HL-60/S4 (cell line): ENCODE results near the gene CYP3A4.
"Not testable (repeated sequence)": the region's sequence is repeated elsewhere in the genome, so short reads cannot be mapped to it uniquely, and the experiment has no call there.

Experiments used
- in situ Hi-C: fragments of 300-500 bp; cut with MboI; formaldehyde crosslinking; loops from 2 replicates; pipeline ENCODE4 v1.14.3; 2022; ENCODE audit warnings: low sequenced_read_pairs

The CYP3A4 gene

DNA sequence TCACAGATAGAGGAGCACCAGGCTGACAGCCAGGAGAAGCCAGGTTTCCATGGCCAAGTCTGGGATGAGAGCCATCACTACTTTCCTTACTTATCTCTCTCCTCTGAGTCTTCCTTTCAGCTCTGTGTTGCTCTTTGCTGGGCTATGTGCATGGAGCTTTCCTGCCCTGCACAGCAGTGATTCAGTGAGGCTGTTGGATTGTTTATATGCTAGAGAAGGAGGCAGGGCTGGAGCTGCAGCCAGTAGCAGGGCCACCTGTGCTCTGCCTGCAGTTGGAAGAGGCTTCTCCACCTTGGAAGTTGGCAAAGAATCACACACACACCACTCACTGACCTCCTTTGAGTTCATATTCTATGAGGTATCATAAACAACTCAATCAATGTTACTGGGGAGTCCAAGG, at the start of gene CYP3A4:
Gene CYP3A4, minus strand, starts transcription at position 178 of the 400 bp plus-strand sequence. Its CDS starts 103 bp downstream, at position 75.
- in situ Hi-C loops: no loop called here

DNA sequence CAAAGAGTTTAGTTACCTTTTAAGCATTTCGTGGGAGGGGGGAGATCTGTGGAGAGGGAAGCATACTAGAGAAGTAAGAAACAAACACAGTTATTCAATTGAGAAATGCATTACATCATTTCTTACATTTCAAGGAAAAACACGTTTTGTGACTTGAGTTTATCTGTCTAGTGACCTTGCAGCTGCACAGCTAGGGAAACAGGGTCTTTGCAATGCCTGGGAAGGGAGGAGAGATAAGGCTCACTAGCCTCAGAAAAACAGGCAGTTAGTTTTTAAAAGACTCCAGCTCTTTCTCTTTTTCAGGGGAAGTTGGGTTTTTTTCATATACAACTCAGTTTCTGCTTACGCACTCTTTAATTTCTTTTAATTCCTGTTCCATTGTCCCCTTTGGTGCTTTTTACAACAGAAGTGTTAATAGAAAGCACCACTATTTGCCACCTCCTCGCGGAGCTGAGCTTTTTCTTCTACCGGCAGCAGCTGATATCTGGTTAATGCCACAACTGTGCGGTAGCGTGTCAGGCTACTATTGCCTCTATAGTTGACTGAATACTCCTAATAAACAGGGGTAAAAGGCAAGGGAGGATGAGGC, 49.4 kb upstream of the CYP3A4 start:
- in situ Hi-C loops: no loop called here

DNA sequence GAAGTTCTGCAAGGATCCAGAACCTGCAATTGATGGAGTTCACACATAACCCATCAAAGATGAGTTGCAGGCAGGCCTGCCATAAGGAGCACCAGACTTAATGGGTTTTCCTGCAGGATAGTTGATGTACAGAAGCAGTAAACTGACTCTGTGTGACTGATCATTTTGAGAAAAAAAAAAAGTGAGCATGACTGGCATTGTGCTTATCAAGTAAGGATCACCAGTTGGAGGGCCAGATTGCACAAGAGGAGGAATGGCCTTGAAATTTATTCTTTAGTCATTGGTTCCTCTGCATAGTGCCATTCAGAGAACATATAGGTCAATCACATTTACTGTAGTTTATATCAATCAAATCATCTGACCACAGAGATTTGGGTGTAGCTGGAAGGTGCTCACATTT, 47.6 kb upstream of the CYP3A4 start:
- in situ Hi-C loops: no loop called here

DNA sequence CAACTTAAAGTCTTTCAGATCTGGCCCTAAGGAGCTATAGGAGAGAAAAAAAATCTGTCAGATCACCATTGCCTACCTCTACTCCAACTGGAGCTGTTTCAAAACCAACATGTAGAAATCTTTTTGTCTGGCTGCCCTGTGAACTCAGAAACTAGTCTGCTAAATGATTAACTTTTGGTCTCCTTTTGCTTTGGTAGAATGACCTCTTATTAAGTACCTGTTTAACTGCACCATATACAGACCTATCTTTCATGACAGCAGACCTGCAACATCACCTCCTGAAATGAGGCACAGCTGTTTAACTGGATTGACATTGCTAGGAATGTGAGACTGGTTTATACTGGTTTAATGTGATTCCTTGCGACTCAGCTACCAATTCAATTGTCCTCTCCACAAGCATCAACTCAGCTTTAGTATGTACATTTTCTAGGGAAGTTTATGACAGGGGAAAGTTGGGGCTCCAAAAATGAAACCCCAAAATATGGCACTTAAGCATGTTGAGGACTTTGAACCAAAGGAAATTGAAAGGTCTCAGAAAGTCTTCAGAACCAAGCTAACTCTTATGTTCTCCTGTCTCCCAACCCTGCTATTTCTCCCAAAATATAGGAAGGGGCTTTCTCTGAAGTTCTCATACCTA, 45.7 kb upstream of the CYP3A4 start:
- in situ Hi-C loops: no loop called here

DNA sequence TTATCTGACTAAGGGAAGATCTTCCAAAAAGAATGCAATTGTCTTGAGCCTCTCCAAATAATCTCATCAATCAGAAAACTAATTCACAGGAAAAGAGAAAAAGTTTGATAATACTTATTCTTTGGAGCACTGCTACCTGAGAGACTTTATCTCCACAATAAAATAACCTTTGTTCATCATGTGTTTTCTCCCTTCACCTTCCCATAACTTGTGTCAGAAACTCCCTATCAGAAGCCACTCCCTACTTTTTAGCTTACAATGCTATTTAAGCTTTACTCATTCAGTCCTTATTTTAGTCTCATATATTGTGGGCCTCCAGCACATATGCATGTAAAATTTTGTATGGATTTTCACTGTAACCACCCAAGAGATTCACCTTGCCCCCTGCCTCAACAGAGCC, 44.8 kb upstream of the CYP3A4 start:
- in situ Hi-C loops: no loop called here

DNA sequence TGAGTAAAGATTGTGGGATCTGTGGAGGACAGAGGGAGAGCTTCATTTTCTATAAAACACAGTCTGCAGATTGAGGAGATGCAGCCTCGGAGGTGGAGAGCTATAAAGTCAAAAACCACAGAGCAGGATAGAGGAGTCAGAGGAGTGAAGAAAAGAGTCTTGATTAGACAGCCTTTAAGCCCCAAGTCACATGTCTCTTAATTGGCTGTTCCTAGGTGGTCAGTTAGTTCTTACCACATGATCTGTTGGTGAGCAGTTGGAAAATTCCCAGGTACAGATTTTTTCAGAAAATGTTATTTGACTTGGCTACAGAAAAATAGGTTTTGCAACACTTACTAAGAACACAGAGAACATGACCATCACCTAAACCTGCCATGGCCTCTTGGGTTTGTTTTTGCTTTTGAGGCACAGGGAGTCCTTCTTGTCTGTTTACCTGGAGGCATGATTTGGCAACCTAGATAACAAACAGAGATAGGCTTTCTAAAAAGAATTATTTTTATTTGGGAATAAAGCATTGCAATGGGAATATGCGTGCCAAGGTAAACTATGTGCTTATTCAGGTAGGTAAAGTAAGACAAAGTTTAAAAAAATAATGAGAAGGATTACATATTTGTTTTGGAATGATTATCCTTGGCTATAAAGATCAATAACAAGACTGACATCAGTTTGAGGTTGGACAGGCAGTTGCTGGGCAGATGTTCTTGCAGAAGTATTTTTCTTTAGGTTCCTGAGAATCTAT, 43.2 kb upstream of the CYP3A4 start:
- in situ Hi-C loops: no loop called here

DNA sequence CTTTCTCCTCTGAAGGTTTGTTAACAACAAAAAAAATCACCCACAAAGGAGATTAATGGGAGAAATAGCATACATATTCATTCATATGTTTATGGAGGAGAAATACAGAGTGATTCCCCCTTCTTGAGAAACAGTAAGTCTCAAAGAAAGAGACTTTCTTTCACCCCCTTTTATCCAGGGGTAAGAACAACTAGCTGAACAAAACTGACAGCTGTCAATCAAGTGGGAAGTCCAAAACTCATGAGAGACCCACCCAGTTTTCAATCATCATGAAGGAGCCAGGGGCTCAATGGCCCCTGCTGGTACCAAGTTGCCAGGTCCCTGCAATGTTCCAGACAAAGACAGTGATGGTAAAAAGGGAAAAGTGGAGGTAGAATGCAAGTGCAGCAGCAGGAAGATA, 41.9 kb upstream of the CYP3A4 start:
- in situ Hi-C loops: no loop called here

DNA sequence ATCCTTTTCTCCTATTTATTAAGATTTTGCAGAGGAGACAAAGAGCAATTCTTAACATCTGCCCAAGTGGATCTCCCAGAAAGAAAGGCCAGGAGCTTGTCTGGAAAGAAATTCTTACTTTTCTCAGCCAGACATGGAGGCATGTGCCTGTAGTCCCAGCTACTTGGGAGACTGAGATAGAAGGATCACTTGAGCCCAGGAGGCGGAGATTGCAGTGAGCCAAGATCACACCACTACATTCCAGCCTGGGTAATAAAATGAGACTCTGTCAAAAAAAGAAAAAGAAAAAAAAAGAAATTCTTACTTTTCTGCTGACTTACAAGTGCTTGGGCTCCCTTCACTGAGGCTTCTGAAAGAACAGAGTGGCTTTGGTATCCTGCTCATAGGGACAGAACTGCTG, 41.5 kb upstream of the CYP3A4 start:
- in situ Hi-C loops: no loop called here

DNA sequence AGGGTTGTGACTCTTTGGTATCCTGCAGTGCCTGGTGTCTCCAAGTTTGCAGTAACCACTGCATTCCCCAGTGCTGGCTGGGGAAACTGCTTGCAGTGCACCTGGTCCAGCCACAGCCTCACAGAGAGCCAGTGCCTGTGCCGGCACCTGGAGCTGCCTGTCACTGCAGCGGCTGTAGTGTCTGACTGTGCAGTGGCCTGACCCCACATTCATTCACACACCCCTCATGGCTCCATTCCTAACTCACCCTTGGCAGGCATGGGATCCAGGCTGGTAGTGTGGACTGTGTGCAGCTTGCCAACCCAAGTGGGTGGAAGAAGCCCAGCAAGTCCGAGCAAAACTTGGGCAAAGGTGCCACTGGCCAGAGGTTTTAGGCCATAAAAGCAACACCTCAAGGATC, 40.1 kb upstream of the CYP3A4 start:
- in situ Hi-C loops: no loop called here

DNA sequence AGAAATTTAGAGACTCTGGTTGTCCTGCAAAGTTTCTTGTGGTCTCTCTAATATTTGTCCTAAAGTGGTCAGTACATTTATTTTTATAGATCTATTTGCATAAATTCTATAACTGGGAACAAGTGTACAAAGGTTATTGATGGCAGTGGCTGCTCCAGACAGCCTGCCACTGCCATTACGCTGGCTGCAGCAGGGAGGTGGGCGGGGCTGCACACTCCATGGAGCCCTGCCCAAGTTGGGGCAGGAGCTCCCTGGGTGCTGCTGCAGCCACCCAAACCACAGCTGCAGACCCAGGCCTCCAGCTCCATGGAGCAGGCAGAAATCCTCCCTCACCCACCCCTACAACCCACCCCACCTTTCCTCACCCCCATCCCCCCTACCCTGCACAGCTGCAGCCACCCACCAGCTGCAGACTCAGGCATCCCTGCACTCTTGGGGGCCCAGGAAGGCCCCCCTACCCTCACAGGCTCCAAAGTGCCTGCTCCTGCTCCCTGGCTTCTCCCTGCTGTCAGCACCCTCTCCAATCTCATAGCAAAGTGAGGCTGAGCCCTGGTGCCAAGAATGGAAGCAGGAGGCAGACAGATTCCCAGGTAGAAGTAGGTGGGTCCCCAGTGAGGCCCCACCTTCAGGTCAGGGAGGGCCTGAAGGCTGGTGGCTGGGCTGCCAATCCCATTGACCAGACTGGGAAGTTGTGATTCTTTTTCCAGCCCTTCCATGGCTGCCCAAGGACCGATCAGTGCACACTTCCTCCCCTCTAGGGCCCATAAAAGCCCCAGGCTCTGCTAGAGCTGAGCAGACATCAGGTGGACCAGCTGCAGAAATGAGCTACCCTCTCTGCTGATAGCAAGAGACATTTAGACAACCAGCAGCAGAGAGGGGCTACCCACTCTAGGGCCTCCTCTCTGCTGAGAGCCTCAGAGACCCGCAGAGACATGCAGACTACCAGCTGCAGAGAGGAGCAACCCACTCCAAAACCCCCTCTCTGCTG, 39.0 kb upstream of the CYP3A4 start:
- in situ Hi-C loops: no loop called here

DNA sequence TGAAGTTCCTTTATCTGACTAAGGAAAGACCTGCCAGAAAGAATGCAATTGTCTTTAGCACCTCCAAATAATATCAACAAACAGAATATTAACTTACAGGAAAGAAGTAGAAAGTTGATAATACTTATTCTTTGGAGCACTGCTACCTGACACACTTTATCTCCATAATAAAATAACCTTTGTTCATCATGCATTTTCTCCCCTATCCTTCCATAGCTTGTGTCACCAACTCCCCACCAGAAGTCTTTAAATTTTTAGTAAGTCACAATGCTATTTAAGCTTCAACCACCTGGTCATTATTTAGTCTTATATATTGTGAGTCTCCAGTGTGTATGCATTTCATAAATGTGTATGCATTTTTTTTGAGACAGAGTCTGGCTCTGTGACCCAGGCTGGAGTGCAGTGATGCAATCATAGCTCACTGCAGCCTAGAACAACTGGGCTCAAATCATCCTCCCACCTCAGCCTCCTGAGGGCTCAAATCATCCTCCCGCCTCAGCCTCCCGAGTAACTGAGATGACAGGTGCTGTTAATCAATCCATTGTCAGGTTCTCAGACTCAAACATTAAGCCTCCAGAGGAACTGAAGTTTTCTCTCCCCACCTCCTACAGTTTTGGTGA, 36.5 kb upstream of the CYP3A4 start:
- in situ Hi-C loops: no loop called here

DNA sequence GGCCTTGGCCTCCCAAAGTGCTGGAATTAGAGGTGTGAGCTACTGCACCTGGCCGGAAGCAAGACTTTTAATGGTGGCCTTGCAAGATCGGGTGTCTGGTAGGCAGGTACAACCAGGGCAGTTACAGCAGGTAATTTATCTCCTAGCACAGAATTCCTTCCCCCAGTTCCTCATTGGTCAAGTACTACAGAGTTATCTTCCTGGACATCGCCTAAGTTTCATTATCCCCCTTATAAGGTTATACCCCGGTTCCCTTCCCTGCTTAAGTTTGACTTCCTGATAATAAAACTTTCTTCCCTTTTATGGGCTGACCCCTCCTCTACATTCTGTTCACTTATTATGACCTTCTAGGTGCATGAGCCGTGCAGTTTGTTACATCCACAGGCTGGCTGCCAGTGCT, 24.8 kb upstream of the CYP3A4 start:
- in situ Hi-C loops: no loop called here

DNA sequence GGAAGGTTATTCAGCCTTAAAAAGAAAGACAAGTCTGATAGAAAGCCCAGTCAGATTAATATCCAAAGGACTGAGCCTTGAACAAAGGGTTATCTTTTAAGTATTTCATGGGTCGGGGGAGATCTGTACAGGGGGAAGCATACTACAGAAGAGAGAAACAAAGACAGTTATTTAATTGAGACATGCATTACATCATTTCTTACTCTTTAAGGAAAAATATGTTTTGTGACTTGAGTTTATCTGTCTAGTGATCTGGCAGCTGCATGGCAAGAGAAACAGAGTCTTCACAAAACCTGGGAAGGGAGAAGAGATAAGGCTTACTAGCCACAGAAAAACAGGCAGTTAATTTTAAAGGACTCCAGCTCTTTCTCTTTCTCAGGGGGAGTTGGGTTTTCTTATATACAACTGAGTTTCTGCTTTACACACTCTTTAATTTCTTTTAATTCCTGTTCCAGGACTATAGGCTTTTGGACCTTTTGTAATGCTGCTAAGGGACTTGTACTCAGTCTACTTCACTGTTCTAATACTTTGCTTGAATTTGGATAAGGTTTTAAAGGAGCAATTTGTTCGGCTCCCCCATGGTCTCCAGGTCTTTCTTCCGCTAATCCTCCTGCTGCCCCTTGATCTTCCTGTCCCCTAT, 23.0 kb upstream of the CYP3A4 start:
- in situ Hi-C loops: no loop called here

DNA sequence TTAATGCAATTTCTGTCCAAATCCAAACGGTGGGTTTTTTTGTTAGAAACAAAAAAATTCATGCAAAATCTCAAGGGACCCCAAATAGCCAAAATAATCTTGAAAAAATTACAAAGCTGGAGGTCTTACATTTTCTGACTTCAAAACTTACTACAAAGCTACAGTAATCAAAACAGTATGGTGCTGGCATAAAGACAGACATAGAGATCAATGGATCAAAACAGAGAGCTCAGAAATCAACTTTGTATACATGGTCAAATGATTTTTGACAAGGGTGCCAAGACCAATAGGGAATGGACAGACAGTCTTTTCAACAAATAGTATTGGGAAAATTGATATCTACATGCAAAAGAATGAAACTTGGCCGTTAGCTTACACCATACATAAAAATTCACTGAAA, 21.7 kb upstream of the CYP3A4 start:
- in situ Hi-C loops: no loop called here

DNA sequence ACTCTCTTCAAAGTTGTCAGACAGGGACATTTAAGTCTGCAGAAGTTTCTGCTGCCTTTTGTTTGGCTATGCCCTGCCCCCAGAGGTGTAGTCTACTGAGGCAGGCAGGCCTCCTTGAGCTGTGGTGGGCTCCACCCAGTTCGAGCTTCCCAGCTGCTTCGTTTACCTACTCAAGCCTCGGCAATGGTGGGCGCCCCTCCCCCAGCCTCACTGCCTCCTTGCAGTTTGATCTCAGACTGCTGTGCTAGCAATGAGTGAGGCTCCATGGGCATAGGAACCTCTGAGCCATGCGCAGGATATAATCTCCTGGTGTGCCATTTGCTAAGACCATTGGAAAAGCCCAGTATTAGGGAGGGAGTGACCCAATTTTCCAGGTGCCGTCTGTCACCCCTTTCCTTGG, 19.1 kb upstream of the CYP3A4 start:
- in situ Hi-C loops: not testable (repeated sequence)

DNA sequence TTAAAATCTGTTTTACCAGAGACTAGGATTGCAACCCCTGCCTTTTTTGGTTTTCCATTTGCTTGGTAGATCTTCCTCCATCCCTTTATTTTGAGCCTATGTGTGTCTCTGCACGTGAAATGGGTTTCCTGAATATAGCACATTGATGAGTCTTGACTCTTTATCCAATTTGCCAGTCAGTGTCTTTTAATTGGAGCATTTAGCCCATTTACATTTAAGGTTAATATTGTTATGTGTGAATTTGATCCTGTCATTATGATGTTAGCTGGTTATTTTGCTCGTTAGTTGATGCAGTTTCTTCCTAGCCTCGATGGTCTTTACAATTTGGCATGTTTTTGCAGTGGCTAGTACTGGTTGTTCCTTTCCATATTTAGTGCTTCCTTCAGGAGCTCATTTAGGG, 17.4 kb upstream of the CYP3A4 start:
- in situ Hi-C loops: not testable (repeated sequence)

DNA sequence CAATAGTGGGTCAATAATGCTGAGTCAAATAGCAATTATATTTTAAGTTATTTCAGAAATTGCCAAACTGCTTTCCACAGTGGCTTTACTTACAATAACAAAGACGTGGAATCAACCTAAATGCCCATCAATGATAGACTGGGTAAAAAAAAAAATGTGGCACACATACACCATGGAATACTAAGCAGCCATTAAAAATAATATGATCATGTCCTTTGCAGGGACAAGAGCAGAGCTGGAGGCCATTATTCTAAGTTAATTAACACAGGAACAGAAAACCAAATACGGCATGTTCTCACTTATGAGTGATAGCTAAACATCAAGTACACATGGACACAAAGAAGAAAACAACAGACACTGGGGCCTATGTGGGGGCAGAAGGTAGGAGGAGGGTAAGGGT, 15.0 kb upstream of the CYP3A4 start:
- in situ Hi-C loops: no loop called here

DNA sequence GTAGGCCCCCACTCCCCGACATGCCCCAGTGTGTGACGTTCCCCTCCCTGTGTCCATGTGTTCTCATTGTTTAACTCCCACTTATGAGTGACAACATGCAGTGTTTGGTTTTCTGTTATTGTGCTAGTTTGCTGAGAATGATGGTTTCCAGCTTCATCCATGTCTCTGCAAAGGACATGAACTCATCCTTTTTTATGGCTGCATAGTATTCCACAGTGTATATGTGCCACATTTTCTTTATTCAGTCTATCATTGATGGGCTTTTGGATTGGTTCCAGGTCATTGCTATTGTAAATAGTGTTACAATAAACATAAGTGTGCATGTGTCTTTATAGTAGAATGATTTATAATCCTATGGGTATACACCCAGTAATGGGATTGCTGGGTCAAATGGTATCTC, 11.9 kb upstream of the CYP3A4 start:
- in situ Hi-C loops: not testable (repeated sequence)

DNA sequence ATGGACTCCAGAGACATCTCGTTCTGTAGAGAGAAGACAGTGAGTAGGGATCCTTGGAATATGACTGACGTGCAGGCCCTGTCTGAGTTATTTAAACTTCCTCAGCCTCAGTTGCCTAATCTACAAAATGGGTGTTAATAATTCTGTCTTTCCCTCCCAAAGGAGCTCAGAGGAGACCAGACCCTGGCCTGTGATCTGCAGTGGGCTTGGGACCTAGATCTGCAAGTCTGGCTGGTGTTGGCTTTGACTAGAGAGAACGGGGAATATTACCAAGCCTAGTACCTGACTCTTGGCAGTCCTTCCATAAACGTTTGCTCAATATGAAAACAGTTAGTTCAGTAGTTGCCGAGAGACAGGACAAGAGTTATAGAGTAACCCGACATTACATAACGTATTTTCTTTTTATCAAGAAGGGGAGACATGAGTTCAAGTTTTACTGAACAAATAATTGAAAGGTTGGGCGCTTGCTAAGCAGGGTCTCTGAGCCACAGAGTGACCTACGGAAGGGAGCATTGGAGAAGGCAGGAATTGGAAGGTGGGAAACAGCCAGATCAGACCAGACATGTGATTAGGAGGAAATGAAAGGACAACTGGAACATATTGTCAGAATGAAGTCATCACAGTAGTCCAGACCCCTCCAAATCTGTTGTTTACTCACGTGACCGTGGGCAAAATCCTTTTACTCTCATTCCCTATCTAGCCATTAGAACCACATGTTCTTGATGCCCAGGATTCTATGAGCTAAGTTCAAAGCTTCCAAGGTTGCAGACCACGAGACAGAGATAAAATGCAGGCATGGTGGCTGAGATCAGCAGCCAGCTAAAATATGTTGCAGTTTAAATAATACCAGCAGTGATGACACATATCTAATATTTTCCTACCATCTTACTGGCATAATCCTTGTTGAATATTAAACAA, 10.9 kb upstream of the CYP3A4 start:
- in situ Hi-C loops: no loop called here
